GM12873 (cell line): ENCODE data around the gene POMGNT2.

Source experiments
- CTCF ChIP-seq: IDR thresholded peaks from 2 replicates; pipeline ENCODE4 v1.5.1; 2012; ENCODE audit warnings: low read depth, mild to moderate bottlenecking, moderate library complexity, low read length, control low read depth; ENCODE audit not compliant: insufficient read depth; ENCODE audit errors: missing control alignments

The POMGNT2 gene

GRCh38 chr3:43142472-43142871 lies 36.6 kb upstream of the POMGNT2 start:
- TF ChIP-seq CTCF: no peak

- no peak for TF ChIP-seq CTCF
Measured at GRCh38 chr3:43138488-43139231, 32.8 kb upstream of the POMGNT2 start.

- TF ChIP-seq CTCF: no peak
Measured at GRCh38 chr3:43132870-43133636, 27.2 kb upstream of the POMGNT2 start.

- no peak for TF ChIP-seq CTCF
Measured at GRCh38 chr3:43132193-43132592, 26.3 kb upstream of the POMGNT2 start.

- no peak for TF ChIP-seq CTCF
Measured at GRCh38 chr3:43128464-43128863, 22.6 kb upstream of the POMGNT2 start.

- no peak for TF ChIP-seq CTCF
Measured at GRCh38 chr3:43126536-43126935, 20.7 kb upstream of the POMGNT2 start.

- TF ChIP-seq CTCF: no peak
Measured at GRCh38 chr3:43123895-43124294, 18.0 kb upstream of the POMGNT2 start.
